K562 (cell line): ENCODE data around the gene CTBP2. TPM values are rescaled to one million over a fixed set of nuclear protein-coding genes. Genes with fewer than 3 reads are reported as not detected.

Source experiments
- ATAC-seq: fragments of 200-7000 bp; cut with Tn5 transposase; 3 replicates; pipeline ENCODE4 v1.9.1; 2020; ENCODE audit warnings: moderate library complexity
- BruUV-seq: library from RNA; stranded (reverse); fragments of 400-500 nt; replicated peaks from 2 replicates; lab custom pipeline; 2021; lab: Mats Ljungman, UMichigan
- CTCF ChIA-PET: fragments of 300-600 bp; formaldehyde crosslinking; extraction: SDS; loops from one replicate; lab custom pipeline; 2021; ENCODE audit warnings: low intra/inter-chr PET ratio; lab: Yijun Ruan, JAX
- POLR2A ChIA-PET: fragments of 300-600, 350-650 bp; sonication (Branson Sonifier 250); formaldehyde crosslinking; extraction: SDS; loops from one replicate; lab custom pipeline; 2021; ENCODE audit warnings: antibody characterized with exemption, inconsistent platforms; lab: Yijun Ruan, JAX
- DNase-seq, 4 experiments: peaks; one replicate each; pipeline versions ENCODE4 v3.0.0 to v3.0.0-alpha.2; 2011 to 2018; ENCODE audit warnings: low spot score in 3 of 4, mixed read lengths in 3 of 4; ENCODE audit errors: extremely low read depth in 1 of 4
- FAIRE-seq: peaks from 2 replicates; lab custom pipeline; 2011; peaks lifted over from hg19 to GRCh38; lab: Jason Lieb, UNC
- H2AFZ ChIP-seq: 2 replicates; pipeline ENCODE4 v1.6.0; 2011; ENCODE audit warnings: low read depth, low read length, control low read depth, inconsistent platforms
- H3K27ac ChIP-seq: fragments of 200-600 bp; 3 replicates; pipeline ENCODE4 v1.8.0; 2011; ENCODE audit warnings: low read depth, mild to moderate bottlenecking, control low read depth, inconsistent platforms, low read length, moderate library complexity, mixed read lengths; ENCODE audit errors: extremely low read depth
- H3K27me3 ChIP-seq, 2 experiments: fragments of 300-600 bp in 1 of 2; 2 replicates in 1 of 2; 3 replicates in 1 of 2; pipeline versions ENCODE4 v1.6.0 to v1.8.0; 2011; ENCODE audit warnings: inconsistent platforms in 2 of 2, low read length in 2 of 2, mild to moderate bottlenecking in 1 of 2, mixed read lengths in 1 of 2, moderate library complexity in 1 of 2; ENCODE audit not compliant: control insufficient read depth in 2 of 2, insufficient read depth in 2 of 2
- H3K36me3 ChIP-seq: fragments of 300-600 bp; 3 replicates; pipeline ENCODE4 v1.8.0; 2011; ENCODE audit warnings: mild to moderate bottlenecking, low read length, inconsistent platforms; ENCODE audit not compliant: control insufficient read depth, insufficient read depth
- H3K4me1 ChIP-seq, 2 experiments: fragments of 200-600 bp in 1 of 2; replicated peaks in 1 of 2; 2 replicates in 1 of 2; 3 replicates in 1 of 2; pipeline versions ENCODE4 v1.5.1 to v1.8.0; 2011; ENCODE audit warnings: inconsistent platforms in 2 of 2, low read length in 2 of 2, mild to moderate bottlenecking in 1 of 2, mixed read lengths in 1 of 2, moderate library complexity in 1 of 2; ENCODE audit not compliant: control insufficient read depth in 2 of 2, insufficient read depth in 2 of 2
- H3K4me2 ChIP-seq: 2 replicates; pipeline ENCODE4 v1.6.1; 2011; ENCODE audit warnings: low read length, control low read depth, inconsistent platforms, mixed read lengths; ENCODE audit not compliant: insufficient read depth
- H3K4me3 ChIP-seq: fragments of 200-600 bp; sonication (generic), shearing (Covaris generic); 2 replicates; pipeline ENCODE4 v1.5.1; 2016; ENCODE audit warnings: control low read depth, inconsistent platforms
- H3K79me2 ChIP-seq: fragments of 200-600 bp; 3 replicates; pipeline ENCODE4 v1.8.0; 2011; ENCODE audit warnings: low read length, inconsistent platforms; ENCODE audit not compliant: control insufficient read depth, insufficient read depth
- H3K9ac ChIP-seq, 2 experiments: 2 replicates each; pipeline versions ENCODE4 v1.6.0 to v1.6.1; 2011; ENCODE audit warnings: low read depth in 2 of 2, low read length in 2 of 2, control low read depth in 1 of 2, inconsistent platforms in 1 of 2, mild to moderate bottlenecking in 1 of 2, mixed read lengths in 1 of 2; ENCODE audit not compliant: insufficient read depth in 1 of 2
- H3K9me1 ChIP-seq: one replicate; pipeline ENCODE4 v1.6.0; 2011; ENCODE audit warnings: inconsistent platforms, mild to moderate bottlenecking, low read length, moderate library complexity; ENCODE audit not compliant: control insufficient read depth, insufficient read depth
- H3K9me3 ChIP-seq: replicated peaks from 2 replicates; pipeline ENCODE4 v1.5.1; 2011; ENCODE audit warnings: low read depth, low read length, inconsistent platforms; ENCODE audit not compliant: control insufficient read depth, insufficient read depth
- H4K20me1 ChIP-seq: replicated peaks from 2 replicates; pipeline ENCODE4 v1.6.1; 2011; ENCODE audit warnings: low read length, inconsistent platforms, mixed read lengths; ENCODE audit not compliant: control insufficient read depth, insufficient read depth
- CBX1 ChIP-seq: sonication (generic); IDR thresholded peaks from 2 replicates; pipeline ENCODE4 v1.6.1; 2016; ENCODE audit warnings: antibody characterized with exemption, low read depth, mild to moderate bottlenecking
- CXXC5 ChIP-seq: fragments of 250-450 bp; sonication (Bioruptor Pico); IDR thresholded peaks from 2 replicates; pipeline ENCODE4 v1.8.0; 2022; ENCODE audit warnings: inconsistent platforms, mild to moderate bottlenecking, moderate library complexity
- DACH1 ChIP-seq: fragments of 450-650 bp; IDR thresholded peaks from 2 replicates; pipeline ENCODE4 v1.6.1; 2018; ENCODE audit not compliant: partially characterized antibody
- E2F5 ChIP-seq: sonication (generic); formaldehyde crosslinking; IDR thresholded peaks from 2 replicates; pipeline ENCODE4 v1.8.0; 2022; ENCODE audit warnings: mild to moderate bottlenecking, missing genetic modification reagents
- ETV6 ChIP-seq, 3 experiments: fragments of 150-350 bp in 1 of 3; sonication (generic) in 1 of 3; formaldehyde crosslinking in 1 of 3; IDR thresholded peaks; 2 replicates each; pipeline versions ENCODE4 v1.6.1 to v1.8.0; 2014 to 2022; ENCODE audit warnings: borderline replicate concordance in 2 of 3, low read depth in 2 of 3, antibody characterized with exemption in 1 of 3, low read length in 1 of 3, mild to moderate bottlenecking in 1 of 3, missing genetic modification reagents in 1 of 3
- GMEB1 ChIP-seq: fragments of 250-450 bp; sonication (Bioruptor Pico); IDR thresholded peaks from 2 replicates; pipeline ENCODE4 v1.4.0; 2020; ENCODE audit warnings: mild to moderate bottlenecking
- MTA1 ChIP-seq: fragments of 450-650 bp; IDR thresholded peaks from 2 replicates; pipeline ENCODE4 v1.6.1; 2017; ENCODE audit warnings: borderline replicate concordance
- PHTF2 ChIP-seq: fragments of 250-450 bp; sonication (Bioruptor Pico); IDR thresholded peaks from 2 replicates; pipeline ENCODE4 v1.5.0; 2021; ENCODE audit warnings: mild to moderate bottlenecking
- TBL1XR1 ChIP-seq, 2 experiments: IDR thresholded peaks; 2 replicates each; pipeline ENCODE4 v1.6.1; 2012; ENCODE audit warnings: improper control_type of control experiment in 2 of 2, low read length in 2 of 2, mild to moderate bottlenecking in 1 of 2
- ZBTB34 ChIP-seq: fragments of 250-450 bp; sonication (Bioruptor Pico); IDR thresholded peaks from 2 replicates; pipeline ENCODE4 v1.8.0; 2021; ENCODE audit warnings: mild to moderate bottlenecking, moderate library complexity
- ZNF695 ChIP-seq: fragments of 450-650 bp; formaldehyde crosslinking; IDR thresholded peaks from 2 replicates; pipeline ENCODE4 v1.4.0; 2020; ENCODE audit warnings: mild to moderate bottlenecking, moderate library complexity
- WGBS: fragments of 100-300 bp; shearing (Covaris generic); methylation state at CpG from one replicate; pipeline ENCODE4 v1.1.6; 2016; ENCODE audit warnings: low coverage, mixed read lengths; ENCODE audit not compliant: insufficient coverage; ENCODE audit errors: missing lambda C conversion rate; 5-methylcytosine and 5-hydroxymethylcytosine counted together
- in situ Hi-C: fragments of 300-500 bp; cut with MboI; formaldehyde crosslinking; loops from 4 replicates; pipeline ENCODE4 v1.15.0; 2018; ENCODE audit warnings: inconsistent platforms, mixed read lengths
- intact Hi-C: fragments of 100-400 bp; cut with micrococcal nuclease; formaldehyde crosslinking; loops from 2 replicates; pipeline ENCODE4 v1.14.2; 2022
- polyA plus RNA-seq, 8 experiments: library from polyadenylated mRNA; depleted of rRNA in 4 of 8; stranded (reverse) in 5 of 8; unstranded in 3 of 8; fragments of >200 nt; fragmentation: Nextera tagmentation in 2 of 8; fragmentation: Illumina TruSeq in 1 of 8; extraction: Ambion mirVana in 2 of 8; extraction: Trizol in 1 of 8; gene quantifications; 2 replicates each; pipeline versions ENCODE4 v1.2.1 to v1.2.3, GENCODE V29; 2011 to 2014; ENCODE audit warnings: inconsistent platforms in 1 of 8, missing spikeins in 1 of 8
- total RNA-seq, 7 experiments: library from RNA; depleted of rRNA in 6 of 7; stranded (reverse); fragments of >200 nt in 6 of 7; fragmentation: Illumina TruSeq in 2 of 7; extraction: Trizol in 2 of 7; gene quantifications; 2 replicates each; pipeline versions ENCODE4 v1.2.1 to v1.2.3, GENCODE V29; 2011 to 2021; ENCODE audit warnings: low replicate concordance in 1 of 7

The CTBP2 gene
- total and polyA plus RNA-seq, 9 of the 15 experiments (the other 6 are each of a cell fraction or from before 2014, with no cell fraction given) = 1.3 to 8.8 (median 5.1) TPM

GRCh38 chr10:125009661-125010161 is 150.7 kb downstream of the CTBP2 start:
- no TSS peak for BruUV-seq
- intact Hi-C loops = no loop called here
- CTCF ChIA-PET = no interaction called here

More at GRCh38 chr10:125009661-125010161, 150.7 kb downstream of the CTBP2 start:
- H4K20me1 ChIP-seq = no peaks in the 10 kb centered on the region
- no peak overlapping the region for H3K27ac ChIP-seq
- in situ Hi-C loops = no loop called here
- FAIRE-seq = no peak
- no CpG with 5 or more reads among the region's 15 CpGs for WGBS
- no peaks in the 10 kb centered on the region for H3K9me3 ChIP-seq
- no peak overlapping the region for H2AFZ ChIP-seq
- no peak for ATAC-seq
- H3K9me1 ChIP-seq = no peaks in the 10 kb centered on the region
- no peaks in the 10 kb centered on the region for H3K27me3 ChIP-seq
- no peaks in the 10 kb centered on the region for H3K79me2 ChIP-seq
- DNase-seq = no peak
- TF ChIP-seq CXXC5 (CRISPR knock-in tag) = no peak
- no peak for TF ChIP-seq ZNF695
- no peak for TF ChIP-seq MTA1
- no peak for TF ChIP-seq E2F5 (CRISPR knock-in tag)
- TF ChIP-seq ZBTB34 = no peak
- no peak for TF ChIP-seq GMEB1 (CRISPR knock-in tag)
- TF ChIP-seq CBX1 = no peak
- no peak for TF ChIP-seq ETV6 (IDR thresholded peaks at IDR 0.05; ENCODE audit: borderline replicate concordance in 1 of 2, low read depth in 2 of 2, low read length in 1 of 2)
- no peak for TF ChIP-seq ETV6 (CRISPR knock-in tag; IDR thresholded peaks at IDR 0.05; ENCODE audit: borderline replicate concordance)
- TF ChIP-seq TBL1XR1 (IDR thresholded peaks at IDR 0.05; ENCODE audit: low read length in 2 of 2) = no peak
- no peak for TF ChIP-seq DACH1
- no peak for TF ChIP-seq PHTF2 (CRISPR knock-in tag)
- no peak overlapping the region for H3K4me2 ChIP-seq
- H3K4me1 ChIP-seq = no peaks in the 10 kb centered on the region
- no peak overlapping the region for H3K4me3 ChIP-seq
- POLR2A ChIA-PET = no interaction called here
- no peaks in the 10 kb centered on the region for H3K36me3 ChIP-seq
- H3K9ac ChIP-seq = no peak overlapping the region
